Smooth muscle cell (in vitro differentiated cells): ENCODE results near the gene ARID5B. TPM values are rescaled to one million over a fixed set of nuclear protein-coding genes. Genes with fewer than 3 reads are reported as not detected.

Experiments used
- DNase-seq: peaks from one replicate; lab custom pipeline; 2025; ENCODE audit not compliant: unreplicated experiment; lab: John Stamatoyannopoulos, UW
- H2AFZ ChIP-seq: fragments of 200-600 bp; sonication (generic); 2 replicates; pipeline ENCODE4 v1.6.0; 2016; ENCODE audit warnings: antibody characterized with exemption, low read depth, mild to moderate bottlenecking
- H3F3A ChIP-seq: fragments of 200-600 bp; sonication (generic); 2 replicates; pipeline ENCODE4 v1.6.0; 2017; ENCODE audit warnings: antibody characterized with exemption, low read depth
- H3K27ac ChIP-seq: fragments of 200-600 bp; sonication (generic); 2 replicates; pipeline ENCODE4 v1.5.1; 2016; ENCODE audit warnings: low read depth, mild to moderate bottlenecking
- H3K27me3 ChIP-seq: fragments of 200-600 bp; sonication (generic); 2 replicates; pipeline ENCODE4 v1.6.1; 2016; ENCODE audit warnings: low read depth, mild to moderate bottlenecking
- H3K36me3 ChIP-seq: fragments of 200-600 bp; sonication (generic); 2 replicates; pipeline ENCODE4 v1.5.1; 2016; ENCODE audit warnings: low read depth
- H3K4me1 ChIP-seq: fragments of 200-600 bp; sonication (generic); 2 replicates; pipeline ENCODE4 v1.5.1; 2016; ENCODE audit warnings: low read depth
- H3K4me2 ChIP-seq: fragments of 200-600 bp; sonication (generic); 2 replicates; pipeline ENCODE4 v1.6.0; 2016; ENCODE audit warnings: mild to moderate bottlenecking
- H3K4me3 ChIP-seq: fragments of 200-600 bp; sonication (generic); 2 replicates; pipeline ENCODE4 v1.5.1; 2016; ENCODE audit warnings: mild to moderate bottlenecking
- H3K79me2 ChIP-seq: fragments of 200-600 bp; sonication (generic); 2 replicates; pipeline ENCODE4 v1.6.0; 2016; ENCODE audit warnings: low read depth, mild to moderate bottlenecking
- H3K9ac ChIP-seq: fragments of 200-600 bp; sonication (generic); 2 replicates; pipeline ENCODE4 v1.6.0; 2016; ENCODE audit warnings: low read depth
- H3K9me3 ChIP-seq: fragments of 200-600 bp; sonication (generic); replicated peaks from 2 replicates; pipeline ENCODE4 v1.5.1; 2016; ENCODE audit warnings: low read depth
- H4K20me1 ChIP-seq: fragments of 200-600 bp; sonication (generic); 2 replicates; pipeline ENCODE4 v1.6.0; 2016; ENCODE audit warnings: low read depth
- CTCF ChIP-seq: fragments of 200-600 bp; sonication (generic); IDR thresholded peaks from 2 replicates; pipeline ENCODE4 v1.5.1; 2017; ENCODE audit warnings: borderline replicate concordance, mild to moderate bottlenecking, antibody characterized with exemption; ENCODE audit not compliant: insufficient read depth, poor library complexity, severe bottlenecking
- WGBS: methylation state at CpG from one replicate; pipeline ENCODE4 v1.1.7; 2016; ENCODE audit warnings: low lambda C conversion rate; 5-methylcytosine and 5-hydroxymethylcytosine counted together
- polyA plus RNA-seq: library from polyadenylated mRNA; unstranded; fragments of >200 nt; fragmentation: Nextera tagmentation; extraction: Ambion mirVana; gene quantifications from 2 replicates; pipeline ENCODE4 v1.2.1, GENCODE V29; 2016
- total RNA-seq: library from RNA; depleted of rRNA; stranded (reverse); fragments of >200 nt; gene quantifications from 2 replicates; pipeline ENCODE4 v1.2.3, GENCODE V29; 2014

ARID5B gene
- total and polyA plus RNA-seq, 2 experiments from 2014 or later = 49.0 to 67.6 TPM

- DNase-seq = no peak
- no peaks in the 10 kb centered on the region for H3K9me3 ChIP-seq
- H3K4me2 ChIP-seq = no peak overlapping the region
- peaks cover 12% of the 10 kb centered on the region for H3F3A ChIP-seq
- TF ChIP-seq CTCF = no peak
- 91% methylated on average over 6 of the region's 6 CpGs for WGBS
- no peak overlapping the region for H2AFZ ChIP-seq
- no peak overlapping the region for H3K9ac ChIP-seq
- no peaks in the 10 kb centered on the region for H3K36me3 ChIP-seq
- H3K79me2 ChIP-seq = peaks cover 69% of the 10 kb centered on the region
- no peaks in the 10 kb centered on the region for H3K4me1 ChIP-seq
- H3K27ac ChIP-seq = no peak overlapping the region
- H4K20me1 ChIP-seq = peaks cover 46% of the 10 kb centered on the region
- H3K27me3 ChIP-seq = no peaks in the 10 kb centered on the region
- no peak overlapping the region for H3K4me3 ChIP-seq
Observed at GRCh38 chr10:62012318-62012717, 110.8 kb downstream of the ARID5B start.

- WGBS = 93% methylated on average over 3 of the region's 3 CpGs
- Histone ChIP-seq H3K9me3 (no peaks in the 10 kb centered on the region), H3F3A (peaks cover 20% of the 10 kb centered on the region), H3K36me3 (no peaks in the 10 kb centered on the region), H3K4me1 (peaks cover 18% of the 10 kb centered on the region), H3K4me2 (no peak overlapping the region), H3K27me3 (no peaks in the 10 kb centered on the region), H2AFZ (no peak overlapping the region), H3K9ac (no peak overlapping the region), H3K4me3 (no peak overlapping the region), H3K27ac (no peak overlapping the region), H4K20me1 (peaks cover 41% of the 10 kb centered on the region), H3K79me2 (peaks cover 65% of the 10 kb centered on the region)
- no peak for TF ChIP-seq CTCF
- no peak for DNase-seq
Observed at GRCh38 chr10:62014510-62014909, 113.0 kb downstream of the ARID5B start.

GRCh38 chr10:62015994-62016393 is 114.5 kb downstream of the ARID5B start:
- Histone ChIP-seq H3K36me3 (no peaks in the 10 kb centered on the region), H2AFZ (no peak overlapping the region), H3K9ac (no peak overlapping the region), H3K27me3 (no peaks in the 10 kb centered on the region), H4K20me1 (peaks cover 46% of the 10 kb centered on the region), H3K4me1 (peaks cover 31% of the 10 kb centered on the region), H3F3A (peaks cover 20% of the 10 kb centered on the region), H3K4me3 (no peak overlapping the region), H3K27ac (peak overlapping the region; percentile 72), H3K4me2 (peak overlapping the region; percentile 48), H3K9me3 (no peaks in the 10 kb centered on the region), H3K79me2 (peaks cover 58% of the 10 kb centered on the region)
- 44% methylated on average over 6 of the region's 6 CpGs for WGBS
- no peak for TF ChIP-seq CTCF
- no peak for DNase-seq

GRCh38 chr10:62016623-62017490 is 115.4 kb downstream of the ARID5B start:
- Histone ChIP-seq H3F3A (peaks cover 20% of the 10 kb centered on the region), H3K4me2 (peak overlapping the region; percentile 48), H3K27ac (peak overlapping the region; percentile 72), H3K9ac (no peak overlapping the region), H3K36me3 (no peaks in the 10 kb centered on the region), H3K9me3 (no peaks in the 10 kb centered on the region), H3K4me3 (no peak overlapping the region), H3K4me1 (peaks cover 31% of the 10 kb centered on the region), H4K20me1 (peaks cover 46% of the 10 kb centered on the region), H3K27me3 (no peaks in the 10 kb centered on the region), H3K79me2 (peaks cover 64% of the 10 kb centered on the region), H2AFZ (no peak overlapping the region)
- WGBS = 78% methylated on average over 10 of the region's 10 CpGs
- TF ChIP-seq CTCF = no peak
- DNase-seq = no peak
